Parathyroid adenoma (tissue), 2 donors: ENCODE data around the gene SLC11A2.
"Not testable (repeated sequence)": the region's sequence is repeated elsewhere in the genome, so short reads cannot be mapped to it uniquely, and the experiment has no call there.

Experiments
- H2AFZ ChIP-seq: fragments of 300-600 bp; sonication (generic); one replicate; pipeline ENCODE4 v1.7.0; 2017; ENCODE audit warnings: antibody characterized with exemption, mild to moderate bottlenecking
- H3K27ac ChIP-seq: fragments of 300-600 bp; sonication (generic); one replicate; pipeline ENCODE4 v1.7.0; 2017
- H3K27me3 ChIP-seq: fragments of 300-600 bp; sonication (generic); one replicate; pipeline ENCODE4 v1.7.0; 2017; ENCODE audit warnings: low read length; ENCODE audit not compliant: control insufficient read depth, insufficient read depth
- H3K36me3 ChIP-seq: fragments of 300-600 bp; sonication (generic); one replicate; pipeline ENCODE4 v1.7.0; 2017; ENCODE audit warnings: low read length; ENCODE audit not compliant: control insufficient read depth, insufficient read depth
- H3K4me1 ChIP-seq: fragments of 300-600 bp; sonication (generic); one replicate; pipeline ENCODE4 v1.7.0; 2017; ENCODE audit warnings: control low read depth
- H3K4me2 ChIP-seq: fragments of 300-600 bp; sonication (generic); one replicate; pipeline ENCODE4 v1.7.0; 2017; ENCODE audit warnings: low read length
- H3K4me3 ChIP-seq: fragments of 300-600 bp; sonication (generic); one replicate; pipeline ENCODE4 v1.7.0; 2017; ENCODE audit warnings: low read depth, low read length
- H3K79me2 ChIP-seq: fragments of 300-600 bp; sonication (generic); one replicate; pipeline ENCODE4 v1.7.0; 2017; ENCODE audit warnings: control low read depth
- H3K9ac ChIP-seq: fragments of 300-600 bp; sonication (generic); one replicate; pipeline ENCODE4 v1.7.0; 2017; ENCODE audit warnings: mild to moderate bottlenecking
- H3K9me3 ChIP-seq: fragments of 300-600 bp; sonication (generic); one replicate; pipeline ENCODE4 v1.7.0; 2017; ENCODE audit warnings: low read length; ENCODE audit not compliant: control insufficient read depth
- CTCF ChIP-seq: fragments of 300-600 bp; sonication (generic); IDR thresholded peaks from one replicate; pipeline ENCODE4 v1.7.0; 2017; ENCODE audit warnings: antibody characterized with exemption, mild to moderate bottlenecking
- donor health status: primary hyperparathyroidism.

Gene SLC11A2

DNA sequence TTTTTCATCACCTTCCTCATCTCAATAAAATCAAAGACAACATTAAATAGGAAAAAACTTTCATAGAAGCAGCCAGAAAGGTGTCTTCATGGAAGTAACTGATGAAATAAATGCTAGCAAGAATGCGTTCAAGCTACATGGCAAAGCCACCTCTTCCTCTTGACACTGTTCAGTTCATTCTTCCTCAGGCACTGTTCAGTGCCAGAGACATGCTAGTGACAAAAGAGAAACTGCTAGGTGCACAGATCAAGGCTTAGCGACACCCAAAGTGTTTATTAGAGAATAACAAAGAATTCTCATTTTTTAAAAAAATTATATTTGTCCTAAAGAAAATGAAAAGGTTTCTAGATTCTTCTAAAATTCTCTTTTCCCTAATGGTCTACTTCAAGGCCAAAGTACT is 7.2 kb downstream of the SLC11A2 start:
- H3K4me3 ChIP-seq: no peak overlapping the region
- no peaks in the 10 kb centered on the region for H3K27me3 ChIP-seq
- TF ChIP-seq CTCF: no peak
- no peak overlapping the region for H2AFZ ChIP-seq
- H3K27ac ChIP-seq: no peak overlapping the region
- H3K4me2 ChIP-seq: no peak overlapping the region
- no peak overlapping the region for H3K9ac ChIP-seq
- no peaks in the 10 kb centered on the region for H3K36me3 ChIP-seq
- H3K4me1 ChIP-seq: peaks cover 5% of the 10 kb centered on the region
- H3K79me2 ChIP-seq: peaks cover 81% of the 10 kb centered on the region
- H3K9me3 ChIP-seq: no peaks in the 10 kb centered on the region

DNA sequence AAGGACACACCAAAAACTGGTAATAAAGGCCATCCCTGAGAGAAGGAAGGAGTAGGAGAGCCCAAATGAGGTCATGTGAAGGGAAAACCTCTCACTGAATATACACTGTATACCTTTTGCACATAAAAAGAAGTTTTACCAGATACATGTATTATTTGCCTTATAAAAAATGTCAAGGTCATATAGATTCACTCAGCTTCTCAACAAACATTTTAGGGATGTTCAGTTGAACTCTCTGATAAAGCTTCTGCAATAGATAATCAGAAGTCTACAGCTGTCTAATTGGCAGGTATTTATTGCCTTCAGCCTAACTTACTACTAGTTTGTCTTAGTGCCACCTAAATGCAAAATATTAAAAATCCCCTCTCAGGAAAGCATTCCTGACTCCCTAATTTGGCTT is 8.7 kb downstream of the SLC11A2 start:
- no peaks in the 10 kb centered on the region for H3K27me3 ChIP-seq
- no peak for TF ChIP-seq CTCF
- H3K9me3 ChIP-seq: no peaks in the 10 kb centered on the region
- H3K79me2 ChIP-seq: peaks cover 80% of the 10 kb centered on the region
- no peak overlapping the region for H3K27ac ChIP-seq
- no peak overlapping the region for H3K9ac ChIP-seq
- H2AFZ ChIP-seq: no peak overlapping the region
- H3K4me2 ChIP-seq: no peak overlapping the region
- H3K4me1 ChIP-seq: peaks cover 6% of the 10 kb centered on the region
- H3K4me3 ChIP-seq: no peak overlapping the region
- no peaks in the 10 kb centered on the region for H3K36me3 ChIP-seq

- not testable (repeated sequence) for H3K27ac ChIP-seq, H3K4me2 ChIP-seq, H2AFZ ChIP-seq, H3K9me3 ChIP-seq, H3K9ac ChIP-seq, H3K4me3 ChIP-seq, H3K27me3 ChIP-seq, H3K36me3 ChIP-seq
- H3K79me2 ChIP-seq: peaks cover 61% of the 10 kb centered on the region
- H3K4me1 ChIP-seq: peaks cover 17% of the 10 kb centered on the region
These were observed 11.7 kb downstream of the SLC11A2 start for GRCh38 chr12:51014467-51014866.

DNA sequence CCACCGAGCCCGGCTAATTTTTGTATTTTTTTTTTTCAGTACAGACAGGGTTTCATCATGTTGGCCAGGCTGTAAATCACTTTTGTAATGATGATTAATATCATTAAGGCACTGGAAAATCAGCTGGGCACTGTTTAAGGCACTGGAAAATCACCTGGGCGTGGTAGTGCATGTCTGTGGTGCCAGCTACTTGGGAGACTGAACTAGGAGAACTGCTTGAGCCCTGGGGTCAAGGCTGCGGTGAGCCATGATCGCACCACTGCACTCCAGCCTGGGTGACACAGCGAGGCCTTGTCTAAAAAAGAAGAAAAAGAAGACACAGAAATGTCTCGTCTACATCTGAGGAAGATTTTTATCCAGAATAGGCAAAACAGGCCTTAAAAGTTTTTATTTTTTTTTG is 12.7 kb downstream of the SLC11A2 start:
- Histone ChIP-seq H3K79me2 (peaks cover 54% of the 10 kb centered on the region), H3K4me3 (no peak overlapping the region), H2AFZ (no peak overlapping the region), H3K9me3 (no peaks in the 10 kb centered on the region), H3K9ac (no peak overlapping the region), H3K4me1 (peaks cover 23% of the 10 kb centered on the region), H3K4me2 (no peak overlapping the region), H3K27ac (no peak overlapping the region), H3K36me3 (no peaks in the 10 kb centered on the region), H3K27me3 (no peaks in the 10 kb centered on the region)
- no peak for TF ChIP-seq CTCF

GRCh38 chr12:51012570-51013236 is 13.5 kb downstream of the SLC11A2 start:
- Histone ChIP-seq H2AFZ (no peak overlapping the region), H3K9ac (no peak overlapping the region), H3K36me3 (no peaks in the 10 kb centered on the region), H3K27me3 (no peaks in the 10 kb centered on the region), H3K4me1 (peaks cover 23% of the 10 kb centered on the region), H3K9me3 (no peaks in the 10 kb centered on the region), H3K4me3 (no peak overlapping the region), H3K4me2 (peak overlapping the region; percentile 9), H3K27ac (no peak overlapping the region), H3K79me2 (peaks cover 48% of the 10 kb centered on the region)
- TF ChIP-seq CTCF: no peak
